CD14-positive monocyte (primary cell): ENCODE data around the gene IL9R. TPM values are rescaled to one million over a fixed set of nuclear protein-coding genes. Genes with fewer than 3 reads are reported as not detected.

Experiments
- DNase-seq, 3 donors: peaks; one replicate each; pipeline ENCODE4 v3.0.0-alpha.2; 2011 to 2022
- H2AFZ ChIP-seq: 2 replicates; pipeline ENCODE4 v1.6.0; 2012; ENCODE audit warnings: mild to moderate bottlenecking, low read depth, low read length, inconsistent platforms; ENCODE audit not compliant: insufficient read depth, poor library complexity, severe bottlenecking
- H3K27ac ChIP-seq, 2 donors: 1 replicate in 1 of 2; 2 replicates in 1 of 2; pipeline ENCODE4 v1.5.1; 2012 to 2013; ENCODE audit warnings: low read length in 2 of 2, control low read depth in 1 of 2, inconsistent platforms in 1 of 2, low read depth in 1 of 2, mild to moderate bottlenecking in 1 of 2
- H3K27me3 ChIP-seq, 2 donors: one replicate each; pipeline versions ENCODE4 v1.6.0 to v1.6.1; 2011 to 2013; ENCODE audit warnings: low read length in 2 of 2; ENCODE audit not compliant: control insufficient read depth in 2 of 2, insufficient read depth in 2 of 2
- H3K36me3 ChIP-seq, 2 donors: replicated peaks in 1 of 2; 1 replicate in 1 of 2; 2 replicates in 1 of 2; pipeline versions ENCODE4 v1.5.1 to v1.6.1; 2012 to 2013; ENCODE audit warnings: low read length in 2 of 2, control low read depth in 1 of 2, inconsistent platforms in 1 of 2, mild to moderate bottlenecking in 1 of 2; ENCODE audit not compliant: insufficient read depth in 2 of 2, control insufficient read depth in 1 of 2
- H3K4me1 ChIP-seq, 2 donors: 1 replicate in 1 of 2; 2 replicates in 1 of 2; pipeline versions ENCODE4 v1.5.1 to v1.6.1; 2012 to 2013; ENCODE audit warnings: low read length in 2 of 2, control low read depth in 1 of 2, inconsistent platforms in 1 of 2, mild to moderate bottlenecking in 1 of 2, moderate library complexity in 1 of 2; ENCODE audit not compliant: insufficient read depth in 2 of 2, control insufficient read depth in 1 of 2
- H3K4me2 ChIP-seq: replicated peaks from 2 replicates; pipeline ENCODE3; 2012; ENCODE audit warnings: low read length, moderate library complexity, mild to moderate bottlenecking; ENCODE audit not compliant: poor library complexity, severe bottlenecking; ENCODE audit errors: extremely low read depth
- H3K4me3 ChIP-seq, 3 experiments: fragments of 200-600 bp in 1 of 3; sonication (generic) in 1 of 3; replicated peaks in 1 of 3; 1 replicate in 2 of 3; 2 replicates in 1 of 3; pipeline ENCODE4 v1.5.1; 2011 to 2013; ENCODE audit warnings: low read length in 3 of 3, mild to moderate bottlenecking in 3 of 3, control low read depth in 2 of 3, low read depth in 2 of 3, inconsistent platforms in 1 of 3, moderate library complexity in 1 of 3
- H3K79me2 ChIP-seq: 2 replicates; pipeline ENCODE4 v1.6.0; 2012; ENCODE audit warnings: mild to moderate bottlenecking, control low read depth, inconsistent platforms, low read length, moderate library complexity; ENCODE audit not compliant: insufficient read depth
- H3K9ac ChIP-seq: 2 replicates; pipeline ENCODE4 v1.6.0; 2017; ENCODE audit warnings: low read length, mild to moderate bottlenecking; ENCODE audit not compliant: insufficient read depth, poor library complexity, severe bottlenecking
- H3K9me3 ChIP-seq, 2 donors: replicated peaks in 1 of 2; 1 replicate in 1 of 2; 2 replicates in 1 of 2; pipeline versions ENCODE4 v1.5.1 to v1.6.1; 2012 to 2013; ENCODE audit warnings: low read length in 2 of 2, control low read depth in 1 of 2; ENCODE audit not compliant: control insufficient read depth in 1 of 2, insufficient read depth in 1 of 2
- H4K20me1 ChIP-seq: 2 replicates; pipeline ENCODE4 v1.6.0; 2012; ENCODE audit warnings: mild to moderate bottlenecking, low read length, control low read depth, moderate library complexity; ENCODE audit not compliant: insufficient read depth
- H3K27ac Mint-ChIP-seq, 7 donors: one replicate each; pipeline ENCODE4 v1.8.0; 2020; ENCODE audit warnings: mild to moderate bottlenecking in 7 of 7, mixed read lengths in 7 of 7, moderate library complexity in 6 of 7, inconsistent platforms in 2 of 7
- H3K27me3 Mint-ChIP-seq, 3 donors: one replicate each; pipeline ENCODE4 v1.8.0; 2021 to 2022; ENCODE audit warnings: low read depth in 3 of 3, mild to moderate bottlenecking in 3 of 3, mixed read lengths in 3 of 3, moderate library complexity in 3 of 3, inconsistent platforms in 1 of 3
- H3K36me3 Mint-ChIP-seq, 2 donors: one replicate each; pipeline ENCODE4 v1.8.0; 2020; ENCODE audit warnings: mixed read lengths in 2 of 2, inconsistent platforms in 1 of 2, mild to moderate bottlenecking in 1 of 2
- H3K4me1 Mint-ChIP-seq: one replicate; pipeline ENCODE4 v1.8.0; 2020; ENCODE audit warnings: mild to moderate bottlenecking, mixed read lengths
- H3K4me3 Mint-ChIP-seq, 2 donors: one replicate each; pipeline ENCODE4 v1.8.0; 2020; ENCODE audit warnings: mild to moderate bottlenecking in 2 of 2, mixed read lengths in 2 of 2, moderate library complexity in 1 of 2
- H3K9me3 Mint-ChIP-seq, 7 donors: one replicate each; pipeline ENCODE4 v1.8.0; 2020 to 2022; ENCODE audit warnings: mixed read lengths in 7 of 7, mild to moderate bottlenecking in 6 of 7, moderate library complexity in 6 of 7, inconsistent platforms in 2 of 7
- whole genome bisulfite sequencing: methylation state at CpG from one replicate; pipeline ENCODE4 v1.1.5; 2013; ENCODE audit warnings: missing lambda C conversion rate; ENCODE audit not compliant: insufficient coverage; 5-methylcytosine and 5-hydroxymethylcytosine counted together
- intact Hi-C, 2 donors: fragments of 100-400 bp; cut with micrococcal nuclease; formaldehyde crosslinking; loops; one replicate each; pipeline versions ENCODE4 v1.15.0 to v1.15.1; 2023
- polyA plus RNA-seq, 3 donors: library from polyadenylated mRNA; depleted of rRNA in 1 of 3; unstranded in 2 of 3; stranded (reverse) in 1 of 3; fragments of 300-500 nt in 2 of 3; fragments of >200 nt in 1 of 3; fragmentation: Illumina TruSeq in 2 of 3; gene quantifications; 1 replicate in 2 of 3; 2 replicates in 1 of 3; pipeline ENCODE4 v1.2.3, GENCODE V29; 2012 to 2021
- TF ChIP-seq, protein P1 (sequence below): fragments of 200-600 bp; IDR thresholded peaks from one replicate; pipeline ENCODE4 v1.8.0; 2022; ENCODE audit warnings: antibody characterized with exemption, mild to moderate bottlenecking

IL9R gene
- polyA plus RNA-seq, 3 donors: 0.25 to 1.0 (median 0.85) TPM

DNA sequence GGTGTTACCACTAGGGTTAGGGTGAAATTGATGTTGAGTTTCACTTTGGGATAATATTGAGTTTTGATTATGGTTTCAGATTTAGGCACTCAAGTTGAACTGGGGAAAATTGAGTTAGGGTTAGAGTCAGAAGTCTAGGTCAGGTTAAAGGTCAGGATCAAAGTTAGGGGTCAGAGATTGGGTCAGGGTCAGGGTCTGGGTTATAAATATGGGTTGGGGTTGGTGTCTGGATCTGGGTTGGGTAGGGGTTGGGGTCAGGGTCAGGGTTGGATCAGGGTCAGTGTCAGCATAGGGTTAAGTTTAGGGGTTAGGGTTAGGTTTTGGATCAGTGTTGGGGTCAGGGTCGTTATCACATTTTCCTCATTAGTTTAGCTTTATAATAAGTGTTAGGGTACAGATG lies 42.7 kb upstream of the IL9R start:
- Mint-ChIP-seq H3K4me3 (no peak overlapping the region), H3K27me3 (no peaks in the 10 kb centered on the region), H3K4me1 (no peaks in the 10 kb centered on the region), H3K27ac (no peak overlapping the region), H3K36me3 (no peaks in the 10 kb centered on the region), H3K9me3 (peaks cover 0 to 4% (median 0%) of the 10 kb centered on the region in 7 donors)
- no peak for DNase-seq
- intact Hi-C loops: no loop called here
- Histone ChIP-seq H3K27me3 (no peaks in the 10 kb centered on the region), H3K79me2 (no peaks in the 10 kb centered on the region), H3K4me2 (no peak overlapping the region), H4K20me1 (no peaks in the 10 kb centered on the region), H3K27ac (no peak overlapping the region), H2AFZ (no peak overlapping the region), H3K36me3 (no peaks in the 10 kb centered on the region), H3K4me3 (no peak overlapping the region), H3K4me1 (no peaks in the 10 kb centered on the region), H3K9ac (no peak overlapping the region), H3K9me3 (peaks cover 0 to 14% of the 10 kb centered on the region in 2 donors)
- TF ChIP-seq, protein P1, sequence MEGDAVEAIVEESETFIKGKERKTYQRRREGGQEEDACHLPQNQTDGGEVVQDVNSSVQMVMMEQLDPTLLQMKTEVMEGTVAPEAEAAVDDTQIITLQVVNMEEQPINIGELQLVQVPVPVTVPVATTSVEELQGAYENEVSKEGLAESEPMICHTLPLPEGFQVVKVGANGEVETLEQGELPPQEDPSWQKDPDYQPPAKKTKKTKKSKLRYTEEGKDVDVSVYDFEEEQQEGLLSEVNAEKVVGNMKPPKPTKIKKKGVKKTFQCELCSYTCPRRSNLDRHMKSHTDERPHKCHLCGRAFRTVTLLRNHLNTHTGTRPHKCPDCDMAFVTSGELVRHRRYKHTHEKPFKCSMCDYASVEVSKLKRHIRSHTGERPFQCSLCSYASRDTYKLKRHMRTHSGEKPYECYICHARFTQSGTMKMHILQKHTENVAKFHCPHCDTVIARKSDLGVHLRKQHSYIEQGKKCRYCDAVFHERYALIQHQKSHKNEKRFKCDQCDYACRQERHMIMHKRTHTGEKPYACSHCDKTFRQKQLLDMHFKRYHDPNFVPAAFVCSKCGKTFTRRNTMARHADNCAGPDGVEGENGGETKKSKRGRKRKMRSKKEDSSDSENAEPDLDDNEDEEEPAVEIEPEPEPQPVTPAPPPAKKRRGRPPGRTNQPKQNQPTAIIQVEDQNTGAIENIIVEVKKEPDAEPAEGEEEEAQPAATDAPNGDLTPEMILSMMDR: no peak
- WGBS: 50% methylated on average over 1 of the region's 1 CpG

- Histone ChIP-seq H3K79me2 (no peaks in the 10 kb centered on the region), H3K36me3 (no peaks in the 10 kb centered on the region), H3K4me2 (no peak overlapping the region), H3K9ac (no peak overlapping the region), H3K4me3 (no peak overlapping the region), H4K20me1 (no peaks in the 10 kb centered on the region), H2AFZ (no peak overlapping the region), H3K27me3 (no peaks in the 10 kb centered on the region), H3K4me1 (no peaks in the 10 kb centered on the region), H3K9me3 (peaks cover 0 to 14% of the 10 kb centered on the region in 2 donors), H3K27ac (no peak overlapping the region)
- Mint-ChIP-seq H3K36me3 (no peaks in the 10 kb centered on the region), H3K9me3 (peaks cover 0 to 5% (median 2%) of the 10 kb centered on the region in 7 donors), H3K4me3 (no peak overlapping the region), H3K27ac (no peak overlapping the region), H3K4me1 (no peaks in the 10 kb centered on the region), H3K27me3 (no peaks in the 10 kb centered on the region)
- 92% methylated on average over 9 of the region's 9 CpGs for WGBS
- intact Hi-C loops: no loop called here
- TF ChIP-seq, protein P1: no peak
- no peak for DNase-seq
Observed at GRCh38 chrX:155956099-155956498, 41.4 kb upstream of the IL9R start.
